Measurements from ENCODE around the gene ZZZ3. TPM values are rescaled to one million over a fixed set of nuclear protein-coding genes. Genes with fewer than 3 reads are reported as not detected.

The ZZZ3 gene
- total and polyA plus RNA-seq, 10 of the 15 experiments (the other 5 are each of a cell fraction or from before 2014, with no cell fraction given) = 10.5 to 44.1 (median 29.5) TPM

DNA sequence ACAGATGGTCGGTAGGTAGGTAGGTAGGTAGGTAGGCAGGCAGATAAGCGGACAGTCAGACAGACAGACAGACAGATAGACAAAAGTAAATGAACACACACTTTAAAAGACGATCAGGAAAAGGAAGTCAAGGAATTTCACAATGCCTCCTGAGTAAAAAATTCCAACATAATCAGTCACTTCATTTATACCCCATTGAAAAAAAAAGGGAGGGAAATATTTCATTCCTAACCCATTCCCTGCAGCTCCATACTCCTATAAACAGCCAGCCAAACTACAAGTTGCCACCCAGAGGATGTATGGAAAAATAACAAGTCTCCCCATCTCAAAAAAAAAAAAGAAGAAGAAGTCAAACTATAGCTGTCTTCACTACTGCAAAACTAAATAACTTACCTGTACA lies 43.4 kb downstream of the ZZZ3 start:
- POLR2A ChIA-PET = no interaction called here
- no peaks in the 10 kb centered on the region for H3K4me1 ChIP-seq (ENCODE audit: control insufficient read depth, insufficient read depth, low read length)
- H3K27me3 ChIP-seq (replicated peaks in 1 of 2; ENCODE audit: control insufficient read depth in 2 of 2, insufficient read depth in 2 of 2, low read length in 1 of 2) = no peaks in the 10 kb centered on the region
- ATAC-seq (no peak), DNase-seq (ENCODE audit: low read depth, low spot score) (no peak), FAIRE-seq (no peak)
- H3K4me3 ChIP-seq = no peak overlapping the region
- H3K36me3 ChIP-seq (ENCODE audit: control insufficient read depth in 2 of 2, insufficient read depth in 2 of 2, low read length in 1 of 2) = peaks cover 0 to 5% of the 10 kb centered on the region in 2 experiments; a peak in 1 of 4 replicates
- 62% methylated on average over 3 of the region's 3 CpGs for WGBS (ENCODE audit: insufficient coverage, insufficient replicate concordance, low lambda C conversion rate, missing lambda C conversion rate)
- H2AFZ ChIP-seq (ENCODE audit: control insufficient read depth, low read depth, low read length) = no peak overlapping the region
- no peak overlapping the region for H3K4me2 ChIP-seq (ENCODE audit: control insufficient read depth, insufficient read depth)
- in situ Hi-C loops (cut with MboI) (no loop called here), intact Hi-C loops (cut with micrococcal nuclease; ENCODE audit: unreplicated experiment) (no loop called here)
- H3K27ac ChIP-seq (ENCODE audit: control insufficient read depth, insufficient read depth) = no peak overlapping the region
- RAD21 ChIA-PET (ENCODE audit: unreplicated experiment) = no interaction called here
- CTCF ChIA-PET = interaction anchor here (0.6 kb wide), 1 partner anchor 1238 kb away, joined by 3 read pairs; no protein-coding TSS in a partner anchor
- H3K9ac ChIP-seq (ENCODE audit: control insufficient read depth, insufficient read depth, low read length) = no peak overlapping the region
- SMC1A ChIA-PET (ENCODE audit: uncharacterized antibody, unreplicated experiment) = interaction anchor here (0.6 to 1.1 kb wide), 5 partner anchors 9 to 804 kb away, joined by 3 read pairs; no protein-coding TSS in a partner anchor
- no peaks in the 10 kb centered on the region for H4K20me1 ChIP-seq (ENCODE audit: control insufficient read depth, insufficient read depth)
- BruUV-seq (replicated peaks) = no TSS peak
- peaks cover 4% of the 10 kb centered on the region for H3K79me2 ChIP-seq (ENCODE audit: control insufficient read depth, insufficient read depth, low read length)
- no peaks in the 10 kb centered on the region for H3K9me3 ChIP-seq (replicated peaks; ENCODE audit: control insufficient read depth, insufficient read depth, low read length)
- TF ChIP-seq CBX3 (IDR thresholded peaks at IDR 0.05; ENCODE audit: borderline replicate concordance, low read depth) (no peak), SP1 (IDR thresholded peaks at IDR 0.05; ENCODE audit: low read depth, low read length) (no peak), MYC (IDR thresholded peaks at IDR 0.05; ENCODE audit: insufficient read depth, insufficient read length, insufficient replicate concordance, low read length, severe bottlenecking) (no peak), POLR2AphosphoS2 (IDR thresholded peaks at IDR 0.05; ENCODE audit: low read depth, low read length) (no peak), RAD21 (IDR thresholded peaks at IDR 0.05; ENCODE audit: insufficient read depth, low read depth, low read length) (no peak), FOXM1 (IDR thresholded peaks at IDR 0.05; ENCODE audit: low read depth, low read length) (no peak), FOS (IDR thresholded peaks at IDR 0.05; ENCODE audit: borderline replicate concordance, extremely low read depth, insufficient read length) (no peak), YBX1 (IDR thresholded peaks at IDR 0.05) (no peak), GABPA (IDR thresholded peaks at IDR 0.05; ENCODE audit: low read depth) (no peak), PAX8 (IDR thresholded peaks at IDR 0.05) (no peak), YY1 (IDR thresholded peaks at IDR 0.05; ENCODE audit: low read depth, low read length) (no peak), SREBF2 (IDR thresholded peaks at IDR 0.05; ENCODE audit: low read length) (no peak), ZNF384 (IDR thresholded peaks at IDR 0.05; ENCODE audit: borderline replicate concordance, low read depth, low read length) (no peak), PAX5 (IDR thresholded peaks at IDR 0.05; ENCODE audit: borderline replicate concordance, low read depth, low read length) (no peak), STAT3 (IDR thresholded peaks at IDR 0.05; ENCODE audit: low read depth, low read length) (no peak), MYB (IDR thresholded peaks at IDR 0.05; ENCODE audit: borderline replicate concordance, low read depth, low read length) (no peak)
- TF ChIP-seq, protein P1, sequence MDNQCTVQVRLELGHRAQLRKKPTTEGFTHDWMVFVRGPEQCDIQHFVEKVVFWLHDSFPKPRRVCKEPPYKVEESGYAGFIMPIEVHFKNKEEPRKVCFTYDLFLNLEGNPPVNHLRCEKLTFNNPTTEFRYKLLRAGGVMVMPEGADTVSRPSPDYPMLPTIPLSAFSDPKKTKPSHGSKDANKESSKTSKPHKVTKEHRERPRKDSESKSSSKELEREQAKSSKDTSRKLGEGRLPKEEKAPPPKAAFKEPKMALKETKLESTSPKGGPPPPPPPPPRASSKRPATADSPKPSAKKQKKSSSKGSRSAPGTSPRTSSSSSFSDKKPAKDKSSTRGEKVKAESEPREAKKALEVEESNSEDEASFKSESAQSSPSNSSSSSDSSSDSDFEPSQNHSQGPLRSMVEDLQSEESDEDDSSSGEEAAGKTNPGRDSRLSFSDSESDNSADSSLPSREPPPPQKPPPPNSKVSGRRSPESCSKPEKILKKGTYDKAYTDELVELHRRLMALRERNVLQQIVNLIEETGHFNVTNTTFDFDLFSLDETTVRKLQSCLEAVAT (IDR thresholded peaks at IDR 0.05) = no peak
- TF ChIP-seq, protein P2, sequence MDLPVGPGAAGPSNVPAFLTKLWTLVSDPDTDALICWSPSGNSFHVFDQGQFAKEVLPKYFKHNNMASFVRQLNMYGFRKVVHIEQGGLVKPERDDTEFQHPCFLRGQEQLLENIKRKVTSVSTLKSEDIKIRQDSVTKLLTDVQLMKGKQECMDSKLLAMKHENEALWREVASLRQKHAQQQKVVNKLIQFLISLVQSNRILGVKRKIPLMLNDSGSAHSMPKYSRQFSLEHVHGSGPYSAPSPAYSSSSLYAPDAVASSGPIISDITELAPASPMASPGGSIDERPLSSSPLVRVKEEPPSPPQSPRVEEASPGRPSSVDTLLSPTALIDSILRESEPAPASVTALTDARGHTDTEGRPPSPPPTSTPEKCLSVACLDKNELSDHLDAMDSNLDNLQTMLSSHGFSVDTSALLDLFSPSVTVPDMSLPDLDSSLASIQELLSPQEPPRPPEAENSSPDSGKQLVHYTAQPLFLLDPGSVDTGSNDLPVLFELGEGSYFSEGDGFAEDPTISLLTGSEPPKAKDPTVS (IDR thresholded peaks at IDR 0.05; ENCODE audit: low read depth, low read length) = no peak
- TF ChIP-seq, protein P3, sequence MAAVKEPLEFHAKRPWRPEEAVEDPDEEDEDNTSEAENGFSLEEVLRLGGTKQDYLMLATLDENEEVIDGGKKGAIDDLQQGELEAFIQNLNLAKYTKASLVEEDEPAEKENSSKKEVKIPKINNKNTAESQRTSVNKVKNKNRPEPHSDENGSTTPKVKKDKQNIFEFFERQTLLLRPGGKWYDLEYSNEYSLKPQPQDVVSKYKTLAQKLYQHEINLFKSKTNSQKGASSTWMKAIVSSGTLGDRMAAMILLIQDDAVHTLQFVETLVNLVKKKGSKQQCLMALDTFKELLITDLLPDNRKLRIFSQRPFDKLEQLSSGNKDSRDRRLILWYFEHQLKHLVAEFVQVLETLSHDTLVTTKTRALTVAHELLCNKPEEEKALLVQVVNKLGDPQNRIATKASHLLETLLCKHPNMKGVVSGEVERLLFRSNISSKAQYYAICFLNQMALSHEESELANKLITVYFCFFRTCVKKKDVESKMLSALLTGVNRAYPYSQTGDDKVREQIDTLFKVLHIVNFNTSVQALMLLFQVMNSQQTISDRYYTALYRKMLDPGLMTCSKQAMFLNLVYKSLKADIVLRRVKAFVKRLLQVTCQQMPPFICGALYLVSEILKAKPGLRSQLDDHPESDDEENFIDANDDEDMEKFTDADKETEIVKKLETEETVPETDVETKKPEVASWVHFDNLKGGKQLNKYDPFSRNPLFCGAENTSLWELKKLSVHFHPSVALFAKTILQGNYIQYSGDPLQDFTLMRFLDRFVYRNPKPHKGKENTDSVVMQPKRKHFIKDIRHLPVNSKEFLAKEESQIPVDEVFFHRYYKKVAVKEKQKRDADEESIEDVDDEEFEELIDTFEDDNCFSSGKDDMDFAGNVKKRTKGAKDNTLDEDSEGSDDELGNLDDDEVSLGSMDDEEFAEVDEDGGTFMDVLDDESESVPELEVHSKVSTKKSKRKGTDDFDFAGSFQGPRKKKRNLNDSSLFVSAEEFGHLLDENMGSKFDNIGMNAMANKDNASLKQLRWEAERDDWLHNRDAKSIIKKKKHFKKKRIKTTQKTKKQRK (IDR thresholded peaks at IDR 0.05; ENCODE audit: low read depth, low read length) = no peak

Data from GM12878 (cell line).